Activated CD4-positive, alpha-beta T cell treated with anti-CD3 and anti-CD28 coated beads, Interleukin-2, amount 10 ng/mL, durations not matched to agents 24 days and 14 days (primary cell): ENCODE measurements around the gene CTDP1. TPM values are rescaled to one million over a fixed set of nuclear protein-coding genes. Genes with fewer than 3 reads are reported as not detected.
"Not testable (repeated sequence)": the region's sequence is repeated elsewhere in the genome, so short reads cannot be mapped to it uniquely, and the experiment has no call there.

Source experiments
- DNase-seq: peaks from one replicate; pipeline ENCODE4 v3.0.0; 2022
- H3K27ac Mint-ChIP-seq: one replicate; pipeline ENCODE4 v1.8.0; 2022; ENCODE audit warnings: mild to moderate bottlenecking, mixed read lengths
- H3K27me3 Mint-ChIP-seq: one replicate; pipeline ENCODE4 v1.8.0; 2022; ENCODE audit warnings: mixed read lengths
- H3K36me3 Mint-ChIP-seq: one replicate; pipeline ENCODE4 v1.8.0; 2022; ENCODE audit warnings: low read depth, mild to moderate bottlenecking, mixed read lengths
- H3K4me1 Mint-ChIP-seq: one replicate; pipeline ENCODE4 v1.8.0; 2021; ENCODE audit warnings: mixed read lengths
- H3K4me3 Mint-ChIP-seq: one replicate; pipeline ENCODE4 v1.8.0; 2022; ENCODE audit warnings: mild to moderate bottlenecking, moderate library complexity, mixed read lengths
- H3K9me3 Mint-ChIP-seq: one replicate; pipeline ENCODE4 v1.8.0; 2021; ENCODE audit warnings: mixed read lengths
- intact Hi-C: fragments of 100-400 bp; cut with micrococcal nuclease; formaldehyde crosslinking; loops from one replicate; pipeline ENCODE4 v1.15.1; 2023
- total RNA-seq: library from RNA; stranded (reverse); gene quantifications from 2 replicates; pipeline ENCODE4 v1.2.3, GENCODE V29; 2022

The CTDP1 gene
- total RNA-seq, 1 donor from 2014 or later: 45.5 TPM

GRCh38 chr18:79746730-79747129 is 67.1 kb downstream of the CTDP1 start:
- Mint-ChIP-seq H3K27me3 (no peaks in the 10 kb centered on the region), H3K27ac (no peak overlapping the region), H3K9me3 (no peaks in the 10 kb centered on the region), H3K4me1 (no peaks in the 10 kb centered on the region), H3K36me3 (peaks cover 27% of the 10 kb centered on the region), H3K4me3 (no peak overlapping the region)
- intact Hi-C loops: no loop called here
- no peak for DNase-seq

GRCh38 chr18:79747156-79747845 is 67.7 kb downstream of the CTDP1 start:
- H3K9me3 Mint-ChIP-seq: no peaks in the 10 kb centered on the region
- H3K4me1 Mint-ChIP-seq: no peaks in the 10 kb centered on the region
- peaks cover 21% of the 10 kb centered on the region for H3K36me3 Mint-ChIP-seq
- DNase-seq: no peak
- no peak overlapping the region for H3K27ac Mint-ChIP-seq
- no peaks in the 10 kb centered on the region for H3K27me3 Mint-ChIP-seq
- intact Hi-C loops: no loop called here
- H3K4me3 Mint-ChIP-seq: no peak overlapping the region

DNA sequence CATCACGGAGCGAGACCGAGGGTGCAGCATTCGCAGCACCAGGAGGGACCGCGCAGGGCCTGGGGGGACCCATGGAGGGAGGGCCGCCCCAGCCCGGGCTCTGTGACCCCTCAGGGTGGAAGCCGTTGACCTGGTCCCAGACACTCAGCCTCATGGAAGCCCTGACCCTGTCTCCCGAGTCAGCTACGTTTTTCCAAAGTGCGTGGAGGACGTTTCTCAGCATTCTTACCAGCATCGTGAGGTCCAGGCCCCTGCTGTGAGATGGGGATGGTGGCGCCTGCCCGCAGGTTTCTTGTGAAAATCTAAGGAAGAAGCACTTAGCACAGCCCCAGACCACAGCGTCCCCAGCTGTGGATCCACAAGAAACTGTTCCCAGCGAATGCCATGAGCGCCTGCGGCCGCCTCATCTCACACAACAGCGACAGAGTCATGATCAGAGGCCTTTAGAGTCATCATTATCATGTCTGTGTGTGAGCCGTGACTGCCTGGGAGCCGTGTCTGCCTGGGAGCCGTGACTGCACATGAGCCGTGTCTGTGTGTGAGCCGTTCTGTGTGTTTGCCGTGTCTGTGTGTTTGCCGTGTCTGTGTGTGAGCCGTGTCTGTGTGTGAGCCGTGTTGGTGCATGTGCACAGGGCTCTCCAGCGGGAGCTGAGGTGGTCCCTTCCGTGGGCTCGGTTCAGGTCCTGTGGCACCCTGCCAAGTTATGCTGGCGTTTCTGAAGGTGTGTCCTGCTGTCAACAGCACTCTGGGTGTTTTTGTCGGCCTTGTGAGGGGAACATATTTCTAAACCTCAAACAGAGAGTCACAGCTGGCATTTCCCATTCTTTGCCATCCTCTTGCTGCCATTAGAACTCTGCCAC is 68.9 kb downstream of the CTDP1 start:
- no peak overlapping the region for H3K27ac Mint-ChIP-seq

DNA sequence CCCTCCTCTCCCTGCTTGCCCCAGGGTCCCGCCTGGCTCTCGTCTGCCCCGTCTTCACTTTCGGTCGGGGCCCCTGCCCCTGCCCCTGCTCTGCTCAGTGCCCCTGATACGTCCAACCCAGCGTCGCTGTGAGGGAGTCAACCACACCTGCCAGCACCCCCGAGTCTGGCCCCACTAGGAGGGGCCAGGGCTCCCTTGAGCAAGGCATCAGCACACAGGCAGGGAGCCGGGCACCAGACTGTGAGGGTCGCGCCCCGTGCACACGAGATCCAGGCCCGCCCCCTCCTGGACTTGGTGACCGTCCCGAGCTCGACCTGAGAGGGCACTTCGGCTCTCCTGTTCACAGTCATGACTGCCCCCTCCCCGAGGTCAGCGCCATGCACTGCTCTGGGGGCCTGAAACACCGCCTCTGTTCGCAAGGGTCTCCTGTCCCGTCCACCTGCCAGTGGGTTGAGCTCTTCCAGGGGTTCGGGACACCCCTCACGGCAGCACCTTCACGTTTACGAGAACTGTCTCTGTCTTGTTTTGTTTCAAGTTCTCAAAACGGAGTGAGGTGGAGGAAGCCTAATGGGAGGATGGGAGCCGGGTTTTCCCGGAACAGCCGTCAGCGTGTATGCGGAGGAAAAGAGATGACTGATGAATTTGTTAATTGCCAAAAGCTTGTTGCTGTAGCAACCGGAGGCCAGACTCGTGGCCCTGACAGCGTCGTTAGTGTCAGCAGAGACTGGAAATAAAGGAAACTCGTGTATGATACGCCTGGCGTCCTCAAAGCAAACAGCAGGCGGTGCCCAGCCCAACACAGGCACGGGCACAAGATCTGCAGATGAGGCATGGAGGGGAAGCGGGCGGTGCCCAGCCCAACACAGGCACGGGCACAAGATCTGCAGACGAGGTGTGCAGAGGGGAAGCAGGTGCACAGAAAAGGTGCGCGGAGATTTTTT is 69.9 kb downstream of the CTDP1 start:
- H3K36me3 Mint-ChIP-seq: peaks cover 25% of the 10 kb centered on the region
- no peak overlapping the region for H3K4me3 Mint-ChIP-seq
- intact Hi-C loops: no loop called here
- no peaks in the 10 kb centered on the region for H3K27me3 Mint-ChIP-seq
- no peaks in the 10 kb centered on the region for H3K9me3 Mint-ChIP-seq
- H3K27ac Mint-ChIP-seq: no peak overlapping the region
- no peaks in the 10 kb centered on the region for H3K4me1 Mint-ChIP-seq
- no peak for DNase-seq

More for the DNA sequence above, 68.9 kb downstream of the CTDP1 start:
- H3K36me3 Mint-ChIP-seq: peaks cover 23% of the 10 kb centered on the region
- H3K4me3 Mint-ChIP-seq: no peak overlapping the region
- DNase-seq: no peak
- H3K4me1 Mint-ChIP-seq: no peaks in the 10 kb centered on the region
- no peaks in the 10 kb centered on the region for H3K27me3 Mint-ChIP-seq
- intact Hi-C loops: no loop called here
- no peaks in the 10 kb centered on the region for H3K9me3 Mint-ChIP-seq

- intact Hi-C loops: no loop called here
- DNase-seq: no peak
- Mint-ChIP-seq H3K4me1 (no peaks in the 10 kb centered on the region), H3K9me3 (no peaks in the 10 kb centered on the region), H3K36me3 (peaks cover 31% of the 10 kb centered on the region), H3K27ac (no peak overlapping the region), H3K4me3 (no peak overlapping the region), H3K27me3 (no peaks in the 10 kb centered on the region)
Measured at GRCh38 chr18:79750980-79751571, 71.5 kb downstream of the CTDP1 start.

DNA sequence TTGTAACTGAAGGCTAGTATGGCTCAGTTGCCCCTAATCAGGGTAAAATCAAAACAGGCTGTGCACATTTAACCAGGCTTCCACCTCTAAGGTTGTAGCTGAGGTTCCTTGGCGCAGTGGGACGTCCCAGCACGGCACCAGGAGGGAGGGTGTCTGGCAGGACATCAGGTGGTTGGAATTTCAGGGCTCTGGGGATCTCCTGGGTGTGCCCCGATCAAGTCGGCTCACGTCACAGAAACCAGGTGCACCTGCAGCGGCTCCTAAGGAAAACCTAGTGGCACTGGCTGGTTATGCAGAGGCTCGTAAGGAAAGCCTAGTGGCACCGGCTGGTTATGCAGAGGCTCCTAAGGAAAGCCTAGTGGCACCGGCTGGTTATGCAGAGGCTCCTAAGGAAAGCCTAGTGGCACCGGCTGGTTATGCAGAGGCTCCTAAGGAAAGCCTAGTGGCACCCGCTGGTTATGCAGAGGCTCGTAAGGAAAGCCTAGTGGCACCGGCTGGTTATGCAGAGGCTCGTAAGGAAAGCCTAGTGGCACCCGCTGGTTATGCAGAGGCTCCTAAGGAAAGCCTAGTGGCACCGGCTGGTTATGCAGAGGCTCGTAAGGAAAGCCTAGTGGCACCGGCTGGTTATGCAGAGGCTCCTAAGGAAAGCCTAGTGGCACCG is 72.4 kb downstream of the CTDP1 start:
- intact Hi-C loops, H3K4me1 Mint-ChIP-seq, DNase-seq, H3K4me3 Mint-ChIP-seq, H3K9me3 Mint-ChIP-seq, H3K27me3 Mint-ChIP-seq, H3K27ac Mint-ChIP-seq: not testable (repeated sequence)
- peaks cover 30% of the 10 kb centered on the region for H3K36me3 Mint-ChIP-seq

DNA sequence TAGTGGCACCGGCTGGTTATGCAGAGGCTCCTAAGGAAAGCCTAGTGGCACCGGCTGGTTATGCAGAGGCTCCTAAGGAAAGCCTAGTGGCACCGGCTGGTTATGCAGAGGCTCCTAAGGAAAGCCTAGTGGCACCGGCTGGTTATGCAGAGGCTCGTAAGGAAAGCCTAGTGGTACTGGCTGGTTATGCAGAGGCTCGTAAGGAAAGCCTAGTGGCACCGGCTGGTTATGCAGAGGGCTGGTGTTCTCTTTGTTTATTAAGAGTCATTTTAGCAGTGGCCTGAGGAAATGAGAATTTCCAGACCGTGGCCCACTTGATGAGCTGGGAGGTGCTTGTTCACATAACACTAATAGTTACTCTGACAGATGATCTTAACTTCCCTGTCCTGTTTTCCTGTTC is 73.3 kb downstream of the CTDP1 start:
- intact Hi-C loops, H3K4me1 Mint-ChIP-seq, H3K4me3 Mint-ChIP-seq, H3K27me3 Mint-ChIP-seq, DNase-seq, H3K9me3 Mint-ChIP-seq, H3K27ac Mint-ChIP-seq: not testable (repeated sequence)
- peaks cover 37% of the 10 kb centered on the region for H3K36me3 Mint-ChIP-seq

GRCh38 chr18:79753391-79753851 is 73.8 kb downstream of the CTDP1 start:
- intact Hi-C loops: no loop called here
- Mint-ChIP-seq H3K9me3 (peaks cover 5% of the 10 kb centered on the region), H3K4me3 (no peak overlapping the region), H3K27ac (no peak overlapping the region), H3K4me1 (no peaks in the 10 kb centered on the region), H3K27me3 (no peaks in the 10 kb centered on the region), H3K36me3 (peaks cover 40% of the 10 kb centered on the region)
- no peak for DNase-seq

GRCh38 chr18:79754022-79754761 is 74.6 kb downstream of the CTDP1 start:
- intact Hi-C loops: no loop called here
- Mint-ChIP-seq H3K4me1 (no peaks in the 10 kb centered on the region), H3K4me3 (no peak overlapping the region), H3K36me3 (peaks cover 39% of the 10 kb centered on the region), H3K27ac (no peak overlapping the region), H3K9me3 (peaks cover 8% of the 10 kb centered on the region), H3K27me3 (no peaks in the 10 kb centered on the region)
- no peak for DNase-seq

- intact Hi-C loops: no loop called here
- DNase-seq: no peak
- H3K4me3 Mint-ChIP-seq: no peak overlapping the region
- H3K27ac Mint-ChIP-seq: no peak overlapping the region
- H3K27me3 Mint-ChIP-seq: no peaks in the 10 kb centered on the region
- no peaks in the 10 kb centered on the region for H3K4me1 Mint-ChIP-seq
- peaks cover 10% of the 10 kb centered on the region for H3K9me3 Mint-ChIP-seq
- H3K36me3 Mint-ChIP-seq: peaks cover 38% of the 10 kb centered on the region
Measured at GRCh38 chr18:79754831-79755351, 75.3 kb downstream of the CTDP1 start.

DNA sequence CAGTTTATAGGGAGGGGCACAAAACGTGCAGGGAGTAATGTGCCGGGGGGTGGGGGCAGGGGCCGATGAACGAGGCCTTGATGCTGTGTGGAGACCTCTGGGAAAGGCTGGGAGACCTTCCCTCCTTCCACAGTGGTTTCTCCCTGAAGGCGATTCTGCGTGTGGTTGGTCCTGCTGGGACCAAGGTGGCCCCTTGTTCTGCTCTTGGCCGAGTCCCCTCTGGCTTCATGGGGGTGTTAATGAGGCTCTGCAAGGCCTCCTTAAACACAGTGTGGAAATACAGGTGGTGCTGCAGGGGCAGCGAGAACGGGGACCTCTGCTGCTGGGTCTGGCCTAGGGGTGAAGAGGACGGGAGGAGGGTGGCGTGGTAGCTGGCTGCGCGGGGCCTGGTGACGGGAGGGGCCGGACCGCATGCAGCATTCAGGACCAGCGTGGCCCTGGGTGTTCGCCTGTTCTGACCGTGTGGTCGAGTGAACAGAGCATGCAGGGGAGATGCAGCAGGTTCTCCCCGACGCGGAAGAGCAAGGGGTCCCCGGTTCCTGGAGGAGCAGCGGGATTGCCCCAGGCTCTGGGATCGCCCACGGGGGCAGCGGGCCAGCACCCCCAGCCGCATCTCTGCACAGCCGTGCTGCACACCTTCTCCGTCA is 76.0 kb downstream of the CTDP1 start:
- intact Hi-C loops: no loop called here
- Mint-ChIP-seq H3K4me3 (no peak overlapping the region), H3K9me3 (peaks cover 10% of the 10 kb centered on the region), H3K27me3 (no peaks in the 10 kb centered on the region), H3K27ac (no peak overlapping the region), H3K36me3 (peaks cover 38% of the 10 kb centered on the region), H3K4me1 (peaks cover 3% of the 10 kb centered on the region)
- DNase-seq: no peak

DNA sequence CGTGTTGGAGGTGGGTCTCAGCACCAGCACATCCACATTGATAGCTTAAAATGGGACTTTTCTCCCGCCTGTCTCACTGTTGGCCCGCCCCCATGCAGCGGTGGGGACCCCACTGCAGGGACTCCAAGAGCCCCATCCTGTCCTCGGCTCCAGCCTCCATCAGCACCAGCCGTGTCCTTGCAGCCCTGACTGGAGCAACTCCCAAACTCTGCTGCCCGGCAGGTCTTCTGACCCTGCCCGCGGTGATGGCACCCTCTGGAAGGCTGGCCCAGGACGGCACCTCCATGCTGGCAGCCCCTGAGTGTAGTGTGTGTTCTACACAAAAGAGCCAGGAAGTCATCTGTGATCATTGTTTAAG is 76.5 kb downstream of the CTDP1 start:
- H3K4me3 Mint-ChIP-seq: no peak overlapping the region
- intact Hi-C loops: no loop called here
- peaks cover 3% of the 10 kb centered on the region for H3K4me1 Mint-ChIP-seq
- no peak for DNase-seq
- H3K36me3 Mint-ChIP-seq: peaks cover 38% of the 10 kb centered on the region
- H3K27me3 Mint-ChIP-seq: no peaks in the 10 kb centered on the region
- peaks cover 10% of the 10 kb centered on the region for H3K9me3 Mint-ChIP-seq
- no peak overlapping the region for H3K27ac Mint-ChIP-seq
